HFF-Myc (cell line): ENCODE measurements around the gene CPT1B.

Source experiments
- DNase-seq: peaks from one replicate; pipeline ENCODE4 v3.0.0-alpha.2; 2011; ENCODE audit warnings: low read depth; ENCODE audit errors: extremely low read depth
- H3K4me3 ChIP-seq: replicated peaks from 2 replicates; pipeline ENCODE4 v1.5.1; 2011; ENCODE audit warnings: low read depth, mild to moderate bottlenecking, control low read depth, low read length
- TF ChIP-seq, protein P1 (sequence below): IDR thresholded peaks from 2 replicates; pipeline ENCODE4 v1.5.1; 2012; ENCODE audit warnings: mild to moderate bottlenecking, low read depth, low read length, control low read depth; ENCODE audit errors: missing control alignments

Gene CPT1B

DNA sequence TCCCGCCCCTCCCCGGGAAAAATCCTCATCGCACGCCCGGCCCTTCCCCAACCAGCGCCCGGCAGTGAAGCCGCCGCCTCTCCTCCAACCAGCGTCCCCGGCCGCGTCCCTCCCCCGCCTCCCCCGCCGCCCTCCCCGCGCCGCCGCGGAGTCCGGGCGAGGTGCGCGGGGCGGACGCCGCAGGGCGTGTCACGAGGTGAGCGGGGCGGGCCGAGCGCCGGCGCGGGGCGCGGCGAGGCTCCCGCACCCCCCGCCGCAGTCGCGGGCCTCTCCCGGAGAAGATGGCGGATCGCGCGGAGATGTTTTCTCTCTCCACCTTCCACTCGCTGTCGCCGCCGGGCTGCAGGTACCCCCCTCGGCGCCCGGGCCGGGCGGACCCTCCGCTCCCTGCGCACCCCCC, 22.3 kb upstream of the CPT1B start, which contains the start of gene MAPK8IP2:
MAPK8IP2 (plus strand) TSS at position 256 of the 400 bp plus-strand sequence; CDS start at position 282, 26 bp downstream.
- DNase-seq = no peak
- H3K4me3 ChIP-seq = no peak within 1 kb of the TSS
- TF ChIP-seq, protein P1, sequence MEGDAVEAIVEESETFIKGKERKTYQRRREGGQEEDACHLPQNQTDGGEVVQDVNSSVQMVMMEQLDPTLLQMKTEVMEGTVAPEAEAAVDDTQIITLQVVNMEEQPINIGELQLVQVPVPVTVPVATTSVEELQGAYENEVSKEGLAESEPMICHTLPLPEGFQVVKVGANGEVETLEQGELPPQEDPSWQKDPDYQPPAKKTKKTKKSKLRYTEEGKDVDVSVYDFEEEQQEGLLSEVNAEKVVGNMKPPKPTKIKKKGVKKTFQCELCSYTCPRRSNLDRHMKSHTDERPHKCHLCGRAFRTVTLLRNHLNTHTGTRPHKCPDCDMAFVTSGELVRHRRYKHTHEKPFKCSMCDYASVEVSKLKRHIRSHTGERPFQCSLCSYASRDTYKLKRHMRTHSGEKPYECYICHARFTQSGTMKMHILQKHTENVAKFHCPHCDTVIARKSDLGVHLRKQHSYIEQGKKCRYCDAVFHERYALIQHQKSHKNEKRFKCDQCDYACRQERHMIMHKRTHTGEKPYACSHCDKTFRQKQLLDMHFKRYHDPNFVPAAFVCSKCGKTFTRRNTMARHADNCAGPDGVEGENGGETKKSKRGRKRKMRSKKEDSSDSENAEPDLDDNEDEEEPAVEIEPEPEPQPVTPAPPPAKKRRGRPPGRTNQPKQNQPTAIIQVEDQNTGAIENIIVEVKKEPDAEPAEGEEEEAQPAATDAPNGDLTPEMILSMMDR = no peak

DNA sequence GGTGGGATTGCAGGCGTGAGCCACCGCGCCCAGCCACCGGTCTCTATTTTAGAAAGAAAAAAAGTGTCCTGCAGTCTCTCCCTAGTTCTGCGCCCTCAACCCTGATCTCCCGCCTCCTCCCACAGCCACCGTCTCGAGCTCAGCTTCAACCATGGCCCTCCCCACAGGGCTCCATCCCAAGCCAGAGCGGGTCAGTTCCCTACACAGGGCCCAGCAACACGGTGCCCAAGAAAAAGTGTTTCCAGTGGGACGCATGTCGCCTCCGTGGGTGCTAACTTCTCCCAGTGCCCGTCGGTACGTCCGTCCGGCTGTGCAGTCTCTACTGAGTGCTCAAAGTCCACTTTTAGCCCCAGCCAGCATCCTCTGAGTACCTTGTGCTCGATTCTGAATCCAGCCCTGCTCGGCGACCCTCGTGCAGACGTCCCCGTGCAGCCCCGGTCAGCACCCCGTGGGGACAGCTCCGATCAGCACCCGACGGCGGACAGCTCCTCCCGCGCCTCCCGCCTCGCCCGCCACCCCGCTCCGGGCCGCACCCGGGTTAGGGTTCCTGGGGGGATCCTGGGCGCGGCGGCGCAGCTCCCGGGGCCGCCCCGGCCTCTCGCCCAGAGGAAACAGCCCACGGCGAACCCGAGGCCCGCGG, 21.7 kb upstream of the CPT1B start:
- TF ChIP-seq, protein P1 = no peak
- H3K4me3 ChIP-seq = no peak overlapping the region
- no peak for DNase-seq

DNA sequence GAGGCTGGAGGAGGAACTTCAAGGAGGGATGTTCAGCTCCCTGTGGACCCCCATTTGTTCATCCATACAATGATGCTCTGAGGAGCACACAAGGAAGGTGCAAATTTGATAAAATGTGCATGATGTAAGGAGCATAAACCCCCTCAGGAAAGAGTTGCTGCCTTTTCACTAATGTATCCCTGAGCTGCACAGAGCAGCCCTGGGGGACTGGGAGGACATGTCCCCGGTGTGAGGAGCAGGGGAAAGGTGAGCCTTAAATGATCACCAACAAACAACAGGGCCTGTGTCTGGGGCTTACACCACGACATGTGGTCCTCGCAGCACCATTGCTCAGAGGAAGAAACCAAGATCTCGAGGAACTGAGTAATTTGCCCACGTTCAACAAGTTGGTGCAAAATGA, 18.9 kb upstream of the CPT1B start:
- no peak for DNase-seq
- TF ChIP-seq, protein P1 = no peak
- no peak overlapping the region for H3K4me3 ChIP-seq

DNA sequence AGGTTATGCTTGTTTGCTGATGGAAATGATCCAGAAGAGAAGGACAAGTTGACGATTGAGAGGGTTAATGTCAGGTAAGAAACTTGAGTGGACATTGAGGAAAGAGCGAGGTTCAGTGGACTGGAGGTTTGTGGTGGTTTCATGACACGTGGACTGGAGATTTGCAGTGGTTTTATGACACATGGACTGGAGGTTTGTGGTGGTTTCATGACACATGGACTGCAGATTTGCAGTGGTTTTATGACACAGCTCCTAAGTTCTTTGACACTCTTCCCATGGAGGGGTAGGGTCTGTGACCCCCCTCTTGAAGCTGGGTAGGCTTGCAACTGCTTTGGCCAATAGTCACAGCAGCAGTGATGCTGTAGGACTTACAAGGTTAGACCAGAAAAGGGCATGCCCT, 17.0 kb upstream of the CPT1B start:
- TF ChIP-seq, protein P1 = no peak
- no peak overlapping the region for H3K4me3 ChIP-seq
- DNase-seq = no peak

DNA sequence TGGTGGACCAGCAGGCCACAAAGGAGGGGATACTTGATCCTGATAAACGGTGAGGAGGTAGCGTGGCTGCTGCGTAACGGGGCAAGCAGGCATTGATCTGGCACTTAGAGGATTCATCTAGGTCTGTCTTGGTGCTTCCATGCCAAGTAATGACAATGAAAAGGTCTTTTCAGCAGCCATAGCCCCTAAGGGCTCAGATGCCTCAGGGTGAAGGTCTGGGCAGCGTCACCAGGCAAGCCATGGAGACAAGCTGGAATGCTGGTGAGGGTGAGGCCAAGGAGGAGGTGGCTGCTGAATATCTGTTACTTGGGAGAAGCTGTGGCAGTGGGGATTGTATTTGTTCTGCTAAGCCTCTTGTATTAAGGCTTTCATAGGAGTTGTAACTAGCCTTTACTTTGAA, 9.2 kb upstream of the CPT1B start:
- TF ChIP-seq, protein P1 = no peak

DNA sequence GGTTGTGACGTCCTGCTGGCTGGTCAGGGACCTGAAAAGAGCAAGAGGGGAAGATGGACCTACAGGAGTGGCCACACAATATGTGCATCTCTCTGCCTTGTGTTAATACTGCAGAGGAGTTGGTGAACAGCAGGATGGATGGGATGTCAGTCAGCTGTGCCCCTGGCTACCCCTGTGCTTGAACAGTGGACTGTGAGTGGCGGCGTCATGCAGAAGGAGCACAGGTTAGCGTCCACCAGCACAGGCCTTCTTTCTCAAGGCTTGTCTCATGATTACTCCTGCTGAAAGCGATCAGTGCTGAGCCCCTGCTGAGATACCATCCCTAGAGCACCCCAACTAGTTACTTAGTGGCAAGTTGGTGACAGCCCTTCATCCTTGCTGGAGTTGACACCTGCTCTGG, 8.2 kb upstream of the CPT1B start:
- TF ChIP-seq, protein P1 = no peak
- no peak overlapping the region for H3K4me3 ChIP-seq
- DNase-seq = no peak

More for the DNA sequence above, 9.2 kb upstream of the CPT1B start:
- H3K4me3 ChIP-seq = no peak overlapping the region
- DNase-seq = no peak

DNA sequence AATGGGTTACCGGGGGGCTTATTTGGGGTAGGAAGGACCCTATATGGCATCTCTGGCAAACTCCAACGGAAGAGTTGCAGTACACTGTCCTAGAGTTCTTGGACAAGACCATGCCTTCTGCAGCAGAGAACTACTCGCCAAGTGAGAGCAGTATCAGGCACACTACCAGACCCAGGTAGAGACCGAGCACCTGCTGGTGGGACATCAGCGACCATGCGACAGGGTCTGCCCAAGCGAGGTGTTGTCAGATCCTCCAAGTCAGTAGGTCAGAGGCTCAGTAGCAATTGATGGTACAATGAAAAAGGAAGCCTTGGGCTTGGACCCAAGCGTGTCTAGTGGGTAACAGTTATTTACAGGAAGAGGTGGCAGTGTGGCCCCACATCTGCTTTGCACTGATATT, 7.6 kb upstream of the CPT1B start:
- TF ChIP-seq, protein P1 = no peak
- no peak for DNase-seq
- no peak overlapping the region for H3K4me3 ChIP-seq
